HG02763 (cell line): Measurements from ENCODE around the gene SGCD.

ENCODE experiments used
- ATAC-seq: cut with Tn5 transposase; IDR thresholded peaks from one replicate; pipeline ENCODE4 v1.9.1; 2021; ENCODE audit warnings: mild to moderate bottlenecking, moderate library complexity; ENCODE audit not compliant: unreplicated experiment

Gene SGCD

DNA sequence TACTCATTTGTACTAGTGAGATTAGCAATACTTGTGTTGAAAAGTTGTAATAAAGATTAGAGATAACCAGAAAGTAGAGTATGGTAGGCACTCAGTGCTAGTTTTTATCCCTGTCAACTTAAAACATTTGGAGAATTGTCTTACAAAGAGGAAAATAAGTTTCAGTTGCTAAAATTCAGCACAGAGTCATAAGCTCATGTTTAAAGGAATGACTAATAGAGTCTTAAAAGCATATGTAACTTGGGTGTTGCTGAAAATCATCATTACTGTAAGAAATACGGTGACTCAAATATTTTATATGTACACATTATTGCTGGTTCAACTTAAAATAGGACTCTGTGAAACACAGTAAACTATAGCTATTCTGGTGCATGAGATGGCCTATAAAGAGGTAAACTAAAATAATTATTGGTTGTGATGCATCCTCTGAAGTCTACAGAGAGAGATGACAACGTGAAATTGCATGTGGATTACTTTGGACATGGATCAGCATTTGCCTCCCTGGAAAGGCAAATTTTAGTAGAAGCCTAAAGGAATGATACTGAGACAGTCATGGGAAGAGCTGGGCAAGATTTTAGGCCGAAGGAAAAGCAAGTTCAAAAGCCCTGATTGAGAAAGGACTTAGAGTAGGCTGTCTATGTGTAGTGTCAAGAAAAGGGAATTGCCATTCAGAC, 34.6 kb downstream of the SGCD start:
- no peak for ATAC-seq

DNA sequence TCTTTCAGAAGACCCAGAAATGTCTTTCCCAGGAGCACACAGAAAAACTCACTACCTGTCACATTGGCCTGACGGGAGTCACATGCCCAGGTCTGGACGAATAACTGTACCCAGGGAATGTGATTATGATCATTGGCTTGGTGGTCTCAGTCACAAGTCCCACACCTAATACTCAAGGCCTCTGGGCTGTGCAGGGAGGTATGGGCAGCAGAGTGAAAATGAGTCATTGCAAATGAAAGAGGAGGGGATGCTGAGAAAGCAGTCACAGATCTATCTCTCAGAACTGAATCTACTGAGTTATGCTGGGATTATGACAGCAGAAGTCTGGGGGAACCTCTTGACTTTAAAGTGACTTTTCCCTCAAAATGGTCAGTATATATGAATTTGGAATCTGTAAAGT, 36.9 kb downstream of the SGCD start:
- no peak for ATAC-seq

DNA sequence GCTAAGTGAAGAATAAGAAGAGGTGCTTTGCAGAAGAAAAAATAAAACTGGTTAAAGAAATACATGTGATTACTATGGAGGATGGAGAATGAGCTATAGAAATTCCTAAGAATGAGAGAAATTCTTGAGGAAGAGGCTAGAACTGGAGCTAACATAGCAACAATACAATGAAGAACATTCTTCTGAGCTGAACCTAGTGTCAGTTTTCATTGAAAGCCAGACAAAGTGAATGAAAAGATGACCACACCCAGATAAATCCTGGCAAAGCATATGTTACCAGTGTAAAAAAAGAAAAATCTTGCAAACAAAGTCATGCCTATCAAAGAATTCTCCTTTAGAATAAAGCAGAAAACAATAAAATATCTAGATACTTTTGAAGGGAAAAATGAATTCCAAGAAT, 39.6 kb downstream of the SGCD start:
- ATAC-seq, result no peak

DNA sequence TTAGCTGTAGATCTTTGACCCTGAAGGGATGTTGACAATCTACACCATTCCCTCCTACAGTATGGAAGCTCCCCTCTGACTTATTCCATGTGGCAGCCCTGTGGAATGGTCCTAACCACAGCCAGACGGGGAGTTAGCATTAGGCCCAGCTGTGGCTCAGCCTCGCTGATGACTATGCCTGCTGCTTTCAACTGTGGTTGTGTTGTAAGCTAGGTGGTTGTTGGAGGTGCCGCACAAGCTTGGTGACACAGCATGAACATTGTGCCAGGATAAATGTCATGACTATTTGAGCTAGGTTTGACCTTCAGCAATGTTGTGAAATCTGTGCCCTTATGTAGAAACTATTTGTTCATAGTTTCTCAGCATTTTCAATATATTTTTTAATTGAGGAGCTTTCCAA, 40.6 kb downstream of the SGCD start:
- ATAC-seq, result no peak

DNA sequence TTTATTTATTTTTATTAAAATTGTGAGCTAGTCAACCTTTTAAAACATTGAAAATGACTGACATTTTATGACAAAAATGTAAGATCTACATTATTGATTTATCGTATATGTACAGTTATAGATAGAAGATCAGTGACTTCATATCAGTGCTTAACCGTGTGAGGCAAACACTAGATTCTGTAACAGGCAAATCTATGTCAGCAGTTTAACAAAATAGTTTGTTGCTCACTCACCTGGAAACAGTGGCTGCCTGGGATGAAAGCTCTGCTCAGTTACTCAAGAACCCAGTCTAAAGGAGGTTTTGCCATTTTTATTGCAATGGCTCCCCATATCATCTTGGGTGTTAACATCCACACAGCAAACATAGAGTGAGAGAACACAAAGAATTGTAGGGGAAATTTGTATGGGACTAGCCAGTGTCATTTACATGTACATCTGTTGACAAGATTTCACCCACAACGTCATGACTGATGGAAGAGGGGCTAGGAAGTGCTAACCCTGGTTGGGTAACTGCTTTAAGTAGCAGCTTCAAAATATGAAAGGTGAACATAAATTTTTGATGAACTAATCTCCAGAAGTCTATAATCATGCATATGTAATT, 49.0 kb downstream of the SGCD start:
- ATAC-seq, result no peak

DNA sequence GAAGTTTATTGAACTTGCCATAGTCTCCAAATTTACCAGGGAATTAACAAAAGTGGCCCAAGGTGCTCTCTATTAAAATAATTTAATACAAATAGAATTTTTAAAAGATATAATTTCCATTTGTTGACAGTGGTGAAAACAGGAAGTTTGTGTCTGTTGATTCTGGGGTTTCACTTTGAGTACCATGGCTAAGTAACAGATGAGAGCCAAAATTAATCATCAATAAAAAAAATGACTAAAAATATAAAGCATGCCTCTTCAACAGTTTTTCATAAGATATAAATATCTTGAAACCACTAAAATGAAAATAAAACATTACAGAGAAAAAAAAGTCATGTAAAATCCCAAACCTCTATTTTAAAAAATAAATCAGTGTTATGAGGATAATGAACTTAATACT, 49.8 kb downstream of the SGCD start:
- ATAC-seq, result no peak

DNA sequence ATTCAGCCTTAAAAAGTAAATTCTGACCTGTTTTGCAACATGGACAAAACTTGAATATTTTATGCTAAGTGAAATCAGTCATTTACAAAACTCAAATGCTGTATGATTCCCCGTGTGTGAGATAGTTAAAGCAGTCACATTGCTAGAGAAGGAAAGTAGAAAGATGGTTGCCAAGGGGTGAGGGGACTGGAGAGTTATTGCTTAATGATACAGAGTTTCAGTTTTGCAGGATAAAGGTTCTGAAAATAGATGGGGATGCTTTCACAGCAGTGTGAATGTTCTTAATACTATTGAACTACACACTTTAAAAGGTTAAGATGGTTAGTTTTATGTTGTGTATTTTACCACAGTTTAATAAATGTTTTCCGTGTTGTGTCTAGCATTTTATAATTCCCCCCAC, 51.2 kb downstream of the SGCD start:
- ATAC-seq, result no peak

DNA sequence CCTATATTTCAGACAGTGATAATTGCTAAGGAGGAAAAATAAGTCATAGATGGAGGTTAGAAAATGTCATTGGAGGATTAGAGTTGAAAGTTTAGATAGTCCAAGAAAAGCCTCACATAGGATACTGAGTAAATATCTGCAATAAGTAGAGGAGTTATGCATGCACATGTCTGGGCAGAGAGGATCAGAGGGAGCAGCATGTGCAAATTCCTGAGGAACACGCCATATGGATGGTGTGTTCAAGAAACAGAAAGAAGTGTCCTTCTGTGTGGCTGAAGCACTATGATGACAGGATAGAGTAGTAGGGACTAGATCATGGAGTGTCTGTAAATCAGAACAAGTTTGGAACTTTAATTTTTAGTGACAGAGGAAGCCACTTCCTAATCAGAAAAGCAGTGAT, 52.2 kb downstream of the SGCD start:
- ATAC-seq, result no peak

DNA sequence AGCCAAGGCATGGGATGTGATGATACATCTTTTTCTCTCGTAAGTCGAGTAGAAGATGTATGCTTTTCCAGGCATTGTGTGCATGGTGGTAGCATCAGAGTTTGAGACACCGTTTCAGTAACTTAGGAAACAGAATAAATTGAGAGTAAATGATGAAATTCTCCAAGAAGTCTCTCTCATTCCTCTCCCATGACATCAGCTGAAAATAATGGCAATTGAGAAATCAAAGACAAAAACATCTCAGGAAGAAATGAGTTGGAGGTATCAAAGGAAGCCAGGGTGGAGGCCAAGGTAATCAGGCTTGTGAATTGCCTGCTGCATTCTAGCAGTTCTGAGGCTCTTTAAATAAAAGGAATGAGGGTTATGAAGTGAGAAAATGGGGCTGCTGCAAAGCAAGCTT, 53.9 kb downstream of the SGCD start:
- ATAC-seq, result no peak

DNA sequence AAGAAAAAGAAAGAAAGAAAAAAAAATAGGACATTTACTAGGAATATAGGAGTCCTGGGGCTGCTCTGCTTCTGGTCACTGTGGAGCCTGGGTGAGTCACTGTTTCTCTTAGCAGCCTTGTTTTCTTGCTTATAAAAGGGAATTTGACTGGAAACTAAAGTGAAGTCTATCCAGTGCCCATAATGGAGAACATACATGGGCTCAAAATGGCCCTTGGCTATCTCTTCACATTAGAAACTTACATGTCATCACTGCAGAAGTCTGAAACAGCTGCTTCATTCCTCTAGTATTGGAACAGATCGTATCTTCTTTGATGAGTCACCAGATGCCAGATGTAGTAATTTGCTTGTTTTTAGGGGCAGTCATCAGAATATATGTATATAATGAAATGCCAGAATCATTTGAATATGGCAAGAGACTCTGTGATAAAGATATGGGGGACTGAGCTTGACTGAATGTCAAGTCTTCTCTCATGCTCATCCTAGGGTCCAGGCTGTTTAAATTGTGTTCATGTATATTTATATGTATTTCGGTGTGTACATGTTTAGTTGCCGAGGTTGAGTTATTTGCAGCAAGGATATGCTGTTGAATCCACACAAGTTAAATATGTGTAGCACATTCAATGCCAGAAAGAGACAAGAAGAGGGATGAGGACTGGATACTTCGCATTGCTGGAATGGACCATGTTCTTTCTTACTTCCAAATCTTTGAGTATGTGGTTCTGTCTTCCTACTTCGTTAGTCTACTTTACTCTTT, 56.7 kb downstream of the SGCD start:
- no peak for ATAC-seq

DNA sequence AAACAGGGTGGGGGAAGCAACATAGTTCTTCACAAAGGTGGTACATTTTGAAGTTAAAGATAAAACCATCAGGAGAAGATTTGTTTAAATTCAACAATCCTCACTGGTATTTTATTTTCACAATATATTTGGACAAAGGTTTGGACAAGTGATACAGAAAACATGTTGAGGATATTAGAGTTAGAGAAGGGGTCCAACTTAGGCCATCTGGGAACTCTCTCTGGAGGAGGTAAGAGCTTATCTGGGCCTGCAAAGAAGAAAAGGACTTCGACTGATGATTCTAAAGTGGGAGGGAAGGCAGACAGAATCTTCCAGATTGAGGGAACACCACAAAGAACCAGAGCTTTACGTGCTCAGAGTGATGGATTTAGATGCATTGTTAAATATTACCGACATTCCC, 58.5 kb downstream of the SGCD start:
- no peak for ATAC-seq

DNA sequence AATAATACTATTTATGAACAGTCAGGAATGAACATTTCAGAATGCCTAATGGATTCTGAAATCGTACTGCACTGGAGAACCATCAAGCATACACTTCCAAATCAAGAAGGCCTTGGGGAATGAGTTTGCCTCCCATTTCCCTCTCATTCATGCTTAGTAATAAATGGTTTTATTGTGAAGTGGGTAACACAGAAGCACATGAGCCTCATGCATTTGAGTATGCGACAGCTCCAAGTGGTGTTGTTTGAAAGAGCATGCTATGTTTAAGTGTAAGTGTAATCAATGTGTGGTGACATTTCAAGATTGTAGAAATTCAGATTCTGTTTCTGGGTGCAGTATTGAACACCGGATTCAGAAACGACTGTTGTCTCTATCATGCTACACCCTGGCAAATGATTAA, 60.0 kb downstream of the SGCD start:
- ATAC-seq, result no peak

DNA sequence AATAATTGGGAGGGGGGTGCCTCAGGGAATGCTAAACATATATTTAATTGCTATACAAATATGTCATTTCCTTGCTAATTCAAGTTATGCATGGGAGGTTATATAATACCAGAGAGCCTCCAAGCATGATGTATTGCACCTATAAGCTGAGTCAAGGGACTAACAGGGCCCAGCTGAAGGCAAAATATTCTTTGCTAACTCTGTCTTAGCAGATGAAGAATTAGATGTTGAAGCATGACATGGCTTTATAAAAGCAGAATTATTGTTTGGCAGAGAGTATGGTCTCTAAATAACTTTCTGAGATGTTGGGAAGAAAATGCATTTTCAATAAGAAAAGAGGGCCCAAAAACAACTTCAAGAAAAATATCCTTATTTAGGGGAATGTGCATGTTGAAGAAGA, 60.4 kb downstream of the SGCD start:
- ATAC-seq, result no peak

DNA sequence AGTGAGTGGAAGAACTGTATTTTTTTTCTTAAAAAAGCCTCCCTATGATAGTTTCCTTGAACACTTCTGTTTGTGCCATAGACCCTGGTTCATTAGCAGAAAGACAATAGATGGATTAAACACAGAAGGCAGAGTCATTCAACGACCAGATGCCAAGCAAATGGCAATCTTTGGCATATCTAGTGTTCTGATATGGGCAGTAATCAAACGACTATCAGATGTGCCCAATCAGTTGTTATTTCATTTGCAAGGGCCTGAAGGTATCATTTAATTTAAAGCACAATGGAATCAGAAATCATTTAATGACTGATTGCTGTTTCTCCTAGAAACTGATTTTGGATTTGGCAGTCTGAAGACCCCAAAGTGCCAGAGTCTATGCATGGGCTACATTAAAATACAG, 61.3 kb downstream of the SGCD start:
- ATAC-seq, result no peak

DNA sequence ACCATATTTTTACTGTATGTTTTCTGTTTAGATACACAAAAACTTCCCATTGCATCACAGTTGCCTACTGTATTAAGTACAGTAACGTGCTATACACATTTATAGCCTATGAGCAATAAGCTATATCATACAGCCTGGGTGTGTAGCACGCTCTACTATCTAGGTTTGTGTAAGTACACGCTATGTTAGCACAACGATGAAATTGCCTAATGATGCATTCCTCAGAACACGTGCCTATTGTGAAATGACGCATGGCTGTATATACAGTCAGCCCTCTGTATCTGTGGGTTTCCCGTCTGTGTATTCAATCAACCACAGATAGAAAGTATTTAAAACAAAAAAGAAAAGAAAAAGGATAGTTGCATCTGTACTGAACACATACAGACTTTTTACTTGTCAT, 64.2 kb downstream of the SGCD start:
- no peak for ATAC-seq

DNA sequence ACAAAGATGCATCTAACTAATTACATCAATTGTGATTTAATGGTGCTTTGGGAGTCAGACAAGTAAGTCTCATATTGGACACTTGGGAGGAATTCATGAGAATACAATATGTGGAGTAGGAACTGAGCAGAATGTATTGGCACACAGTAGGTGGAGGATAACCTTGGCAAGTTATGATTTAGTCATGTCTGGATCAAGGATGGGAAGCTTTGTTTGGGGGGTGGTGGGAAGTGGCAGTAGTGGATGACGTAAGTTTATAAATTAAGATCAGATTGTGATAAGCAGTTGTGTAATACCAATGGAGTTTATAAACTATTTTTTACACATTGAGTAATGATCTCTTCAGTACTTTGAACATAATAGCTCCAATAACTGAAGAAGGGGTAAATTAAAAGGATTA, 67.0 kb downstream of the SGCD start:
- ATAC-seq, result no peak

DNA sequence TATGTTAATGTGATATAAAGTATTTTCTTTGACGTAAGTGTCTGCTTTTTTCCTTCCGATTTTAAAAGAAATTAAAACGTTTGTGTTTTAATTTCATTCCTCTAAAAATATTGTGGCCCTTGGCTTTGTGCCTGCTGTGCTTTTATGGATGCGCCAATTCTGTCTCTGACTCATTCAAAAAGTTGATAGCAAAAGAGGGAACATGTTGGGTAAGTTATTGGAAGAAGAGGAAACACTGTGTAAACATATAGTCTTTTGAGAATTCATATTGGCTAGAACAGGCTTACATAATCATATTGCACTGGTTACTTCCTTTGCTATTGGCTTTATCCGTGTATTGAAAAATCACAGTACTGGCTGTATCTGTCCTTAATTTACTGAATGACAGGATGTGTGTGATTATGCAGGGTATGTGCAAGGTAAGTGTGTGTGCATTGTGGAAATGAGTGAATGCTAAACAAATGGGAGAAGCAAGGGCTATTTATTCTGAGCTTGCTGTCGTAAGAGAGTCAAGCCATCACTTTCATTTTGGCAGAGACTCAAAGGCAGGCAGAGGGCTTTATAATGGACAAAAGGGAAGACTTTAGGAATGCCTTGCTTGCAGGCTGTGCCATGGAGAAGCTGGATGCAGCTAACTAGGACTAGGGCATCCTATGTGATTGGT, 67.8 kb downstream of the SGCD start:
- ATAC-seq, result no peak

DNA sequence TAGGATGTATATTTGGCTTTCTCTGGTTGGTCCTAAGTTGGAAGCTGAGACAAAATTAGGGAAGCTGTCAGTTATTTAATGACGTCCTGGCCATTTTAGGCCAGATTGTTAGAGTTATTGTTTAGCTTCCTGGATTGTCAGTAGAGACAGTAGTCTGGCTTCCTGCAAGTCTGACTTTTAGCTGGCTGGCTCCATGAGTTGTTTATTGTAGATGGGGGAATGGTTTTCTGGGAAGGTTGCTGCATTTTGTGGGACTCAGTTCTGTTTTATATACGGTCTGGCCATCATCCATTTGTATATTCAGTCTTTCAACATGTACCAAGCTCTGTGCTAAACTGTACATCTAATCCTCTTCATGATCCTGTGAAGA, 68.3 kb downstream of the SGCD start:
- ATAC-seq, result no peak

DNA sequence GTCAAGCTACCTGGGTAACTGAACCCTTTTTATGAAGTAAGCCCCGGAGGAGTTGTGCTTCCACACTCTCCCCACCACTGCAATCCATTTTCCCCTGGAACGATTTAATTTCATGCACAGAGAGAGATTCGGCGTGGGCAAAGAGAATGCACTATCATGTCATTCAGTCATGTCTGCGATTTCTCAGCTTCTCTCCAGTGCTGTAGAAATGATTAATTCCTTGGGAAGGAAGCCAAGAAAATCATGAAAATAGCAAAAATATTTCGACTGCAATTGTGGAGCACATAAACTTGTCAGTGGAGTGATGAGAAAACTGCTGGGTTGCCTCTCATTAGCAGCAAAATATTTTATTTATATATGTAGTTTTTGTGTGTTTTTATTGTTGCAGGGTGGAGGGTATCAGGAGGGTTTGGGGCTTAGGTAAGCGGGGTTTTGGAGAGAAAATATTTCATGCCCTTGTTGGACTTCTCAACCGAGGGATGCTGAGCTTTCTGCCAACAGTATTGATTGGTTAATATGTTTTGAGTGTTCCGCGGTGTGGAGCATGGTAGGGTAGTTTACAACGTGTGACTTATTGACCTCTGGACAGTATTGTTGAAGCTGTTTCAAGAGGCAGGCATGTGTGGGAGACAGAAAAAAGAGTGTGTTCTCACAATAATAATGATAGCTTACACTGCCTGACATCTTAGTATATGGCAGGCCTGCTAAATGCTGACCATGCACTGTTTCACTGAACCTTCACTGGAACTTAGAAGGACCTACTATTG, 69.3 kb downstream of the SGCD start:
- no peak for ATAC-seq

DNA sequence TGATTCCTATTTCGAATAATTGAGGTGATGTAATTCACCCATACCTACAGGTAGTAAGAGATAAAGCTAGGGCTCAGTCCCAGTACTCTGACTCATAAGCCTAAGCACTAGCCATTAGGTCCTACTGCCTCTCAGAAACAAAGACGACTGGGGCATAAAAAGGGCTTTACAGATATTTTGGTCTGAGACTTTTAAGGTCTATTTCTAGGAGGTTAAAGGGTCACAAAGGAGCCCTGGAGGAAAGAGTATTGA, 69.8 kb downstream of the SGCD start:
- ATAC-seq, result no peak

DNA sequence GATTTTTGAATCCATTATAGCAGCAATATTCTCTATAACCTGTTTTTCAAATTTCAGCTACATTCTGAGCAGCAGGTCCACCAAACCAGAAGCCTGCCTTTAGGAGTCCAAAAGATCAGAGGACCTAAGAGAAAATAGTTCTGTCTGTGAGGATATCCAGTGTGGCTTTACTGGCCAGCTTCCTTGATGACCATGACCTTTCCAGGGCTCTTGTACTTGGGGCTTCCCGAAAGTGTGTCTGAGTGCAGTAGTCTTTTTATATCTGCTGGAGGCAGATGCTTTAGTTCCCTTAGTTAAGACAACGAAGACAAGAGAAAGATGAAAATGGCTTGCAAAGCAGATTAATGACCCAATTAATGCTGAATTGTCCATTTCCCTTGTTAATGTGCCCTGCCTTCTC, 72.4 kb downstream of the SGCD start:
- no peak for ATAC-seq
